Measurements from ENCODE around the gene PCBP3. TPM values are rescaled to one million over a fixed set of nuclear protein-coding genes. Genes with fewer than 3 reads are reported as not detected.
"Not testable (repeated sequence)": the region's sequence is repeated elsewhere in the genome, so short reads cannot be mapped to it uniquely, and the experiment has no call there.

Gene PCBP3
- polyA plus RNA-seq, 3 donors = 1.7 to 2.5 (median 2.4) TPM

- no peak for DNase-seq (ENCODE audit: extremely low read depth in 1 of 11, low read depth in 9 of 11, low spot score in 4 of 11)
Measured at GRCh38 chr21:45713613-45714012, 70.1 kb downstream of the PCBP3 start.

- DNase-seq (ENCODE audit: extremely low read depth in 1 of 11, low read depth in 9 of 11, low spot score in 4 of 11) = no peak
Measured at GRCh38 chr21:45715441-45715840, 71.9 kb downstream of the PCBP3 start.

GRCh38 chr21:45718413-45718812 lies 74.9 kb downstream of the PCBP3 start:
- no peak for DNase-seq (ENCODE audit: extremely low read depth in 1 of 11, low read depth in 9 of 11, low spot score in 4 of 11)

- DNase-seq (ENCODE audit: extremely low read depth in 1 of 11, low read depth in 9 of 11, low spot score in 4 of 11) = no peak
Measured at GRCh38 chr21:45719177-45719802, 75.8 kb downstream of the PCBP3 start.

GRCh38 chr21:45720204-45720603 lies 76.7 kb downstream of the PCBP3 start:
- DNase-seq (ENCODE audit: extremely low read depth in 1 of 11, low read depth in 9 of 11, low spot score in 4 of 11) = not testable (repeated sequence)

GRCh38 chr21:45721671-45722070 lies 78.1 kb downstream of the PCBP3 start:
- no peak for DNase-seq (ENCODE audit: extremely low read depth in 1 of 11, low read depth in 9 of 11, low spot score in 4 of 11)

GRCh38 chr21:45723049-45723958 lies 79.8 kb downstream of the PCBP3 start:
- DNase-seq (ENCODE audit: extremely low read depth in 1 of 11, low read depth in 9 of 11, low spot score in 4 of 11) = no peak

GRCh38 chr21:45724345-45724961 lies 80.9 kb downstream of the PCBP3 start:
- no peak for DNase-seq (ENCODE audit: extremely low read depth in 1 of 11, low read depth in 9 of 11, low spot score in 4 of 11)

GRCh38 chr21:45724994-45725843 lies 81.7 kb downstream of the PCBP3 start:
- no peak for DNase-seq (ENCODE audit: extremely low read depth in 1 of 11, low read depth in 9 of 11, low spot score in 4 of 11)

GRCh38 chr21:45725844-45726200 lies 82.3 kb downstream of the PCBP3 start:
- no peak for DNase-seq (ENCODE audit: extremely low read depth in 1 of 11, low read depth in 9 of 11, low spot score in 4 of 11)

GRCh38 chr21:45726438-45726837 lies 82.9 kb downstream of the PCBP3 start:
- DNase-seq (ENCODE audit: extremely low read depth in 1 of 11, low read depth in 9 of 11, low spot score in 4 of 11) = no peak

- DNase-seq (ENCODE audit: extremely low read depth in 1 of 11, low read depth in 9 of 11, low spot score in 4 of 11) = no peak
Measured at GRCh38 chr21:45727390-45727789, 83.9 kb downstream of the PCBP3 start.

- DNase-seq (ENCODE audit: extremely low read depth in 1 of 11, low read depth in 9 of 11, low spot score in 4 of 11) = no peak
Measured at GRCh38 chr21:45735259-45736000, 91.9 kb downstream of the PCBP3 start.

GRCh38 chr21:45736042-45736689 lies 92.6 kb downstream of the PCBP3 start:
- DNase-seq (ENCODE audit: extremely low read depth in 1 of 11, low read depth in 9 of 11, low spot score in 4 of 11) = no peak

- no peak for DNase-seq (ENCODE audit: extremely low read depth in 1 of 11, low read depth in 9 of 11, low spot score in 4 of 11)
Measured at GRCh38 chr21:45736690-45737484, 93.4 kb downstream of the PCBP3 start.

GRCh38 chr21:45737485-45738166 lies 94.1 kb downstream of the PCBP3 start:
- DNase-seq (ENCODE audit: extremely low read depth in 1 of 11, low read depth in 9 of 11, low spot score in 4 of 11) = no peak
